HG02884 (cell line): Measurements from ENCODE around the gene ZNF653.

Experiments used
- ATAC-seq: cut with Tn5 transposase; IDR thresholded peaks from one replicate; pipeline ENCODE4 v1.9.1; 2021; ENCODE audit warnings: mild to moderate bottlenecking, moderate library complexity; ENCODE audit not compliant: unreplicated experiment

Gene ZNF653

DNA sequence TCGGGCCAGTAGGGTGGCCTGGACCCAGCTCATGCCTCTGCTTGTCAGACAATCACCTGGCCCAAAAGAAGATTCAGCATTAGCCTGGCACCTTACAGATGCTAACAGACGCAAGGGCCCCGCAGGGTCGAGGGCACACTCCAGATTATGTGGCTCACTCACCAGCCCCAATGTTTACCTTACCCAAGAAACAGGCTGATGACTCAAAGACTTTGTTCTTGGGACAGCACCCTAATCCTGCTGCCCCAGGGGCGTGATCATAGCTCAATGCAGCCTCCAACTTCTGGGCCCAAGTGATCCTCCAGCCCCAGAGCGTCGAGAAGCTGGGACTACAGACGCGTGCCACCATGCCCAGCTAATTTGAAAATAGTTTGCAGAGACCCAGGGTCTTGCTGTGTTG is 13.5 kb upstream of the ZNF653 start:
- ATAC-seq, result no peak

DNA sequence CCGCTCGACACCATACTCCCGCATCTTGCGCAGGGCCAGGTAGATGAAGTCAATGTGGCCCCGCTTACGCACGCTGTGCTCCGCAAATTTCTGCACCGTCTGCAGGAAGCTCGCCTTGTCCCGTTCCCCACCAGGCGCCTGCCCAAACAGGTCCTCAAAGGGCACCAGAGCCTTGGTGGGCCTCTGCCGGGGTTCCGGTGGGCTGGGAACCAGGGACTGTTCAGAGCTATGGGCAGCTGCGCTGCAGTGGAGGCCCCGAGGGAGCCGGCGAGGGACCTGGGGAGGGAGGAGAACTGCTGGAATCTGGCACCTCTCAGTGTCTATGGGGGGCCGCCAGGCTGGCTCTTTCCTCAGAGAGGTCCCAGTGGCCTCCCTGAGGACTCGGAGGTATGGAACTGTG is 8.3 kb upstream of the ZNF653 start:
- no peak for ATAC-seq

- ATAC-seq, result no peak
Measured at GRCh38 chr19:11510444-11510843, 4.8 kb upstream of the ZNF653 start.

- no peak for ATAC-seq
Measured at GRCh38 chr19:11507370-11508078, 1.9 kb upstream of the ZNF653 start.

GRCh38 chr19:11506967-11507366 is 1.3 kb upstream of the ZNF653 start:
- ATAC-seq, result no peak

GRCh38 chr19:11506101-11506555 is 489 bp upstream of the ZNF653 start:
- ATAC-seq, result peak; percentile 23

- peak; percentile 77 for ATAC-seq
Measured at GRCh38 chr19:11505032-11505503, 571 bp downstream of the ZNF653 start.

GRCh38 chr19:11504502-11505031 is 1.1 kb downstream of the ZNF653 start:
- ATAC-seq, result no peak

GRCh38 chr19:11499890-11500420 is 5.7 kb downstream of the ZNF653 start:
- no peak for ATAC-seq

DNA sequence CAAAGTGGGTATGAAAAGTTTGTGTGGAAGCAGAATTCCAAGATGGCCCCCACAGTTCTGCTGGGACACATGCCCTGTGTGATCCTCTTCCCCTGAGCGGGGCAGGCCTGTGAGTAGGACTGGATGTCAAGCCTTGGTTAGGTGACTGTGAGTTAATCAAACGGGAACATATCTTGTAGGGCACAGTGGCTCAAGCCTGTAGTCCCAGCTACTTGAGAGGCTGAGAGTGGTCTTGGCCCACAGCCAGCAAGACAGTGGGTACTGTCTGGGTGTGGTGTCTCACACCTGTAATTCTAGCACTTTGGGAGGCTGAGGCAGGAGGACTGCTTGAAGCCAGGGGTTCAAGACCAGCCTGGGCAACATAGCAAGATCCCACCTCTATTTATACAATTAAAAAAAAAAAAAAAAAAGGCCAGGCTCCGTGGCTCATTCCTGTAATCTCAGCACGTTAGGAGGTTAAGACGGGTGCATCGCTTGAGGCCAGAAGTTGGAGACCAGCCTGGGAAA is 6.4 kb downstream of the ZNF653 start:
- ATAC-seq, result no peak

DNA sequence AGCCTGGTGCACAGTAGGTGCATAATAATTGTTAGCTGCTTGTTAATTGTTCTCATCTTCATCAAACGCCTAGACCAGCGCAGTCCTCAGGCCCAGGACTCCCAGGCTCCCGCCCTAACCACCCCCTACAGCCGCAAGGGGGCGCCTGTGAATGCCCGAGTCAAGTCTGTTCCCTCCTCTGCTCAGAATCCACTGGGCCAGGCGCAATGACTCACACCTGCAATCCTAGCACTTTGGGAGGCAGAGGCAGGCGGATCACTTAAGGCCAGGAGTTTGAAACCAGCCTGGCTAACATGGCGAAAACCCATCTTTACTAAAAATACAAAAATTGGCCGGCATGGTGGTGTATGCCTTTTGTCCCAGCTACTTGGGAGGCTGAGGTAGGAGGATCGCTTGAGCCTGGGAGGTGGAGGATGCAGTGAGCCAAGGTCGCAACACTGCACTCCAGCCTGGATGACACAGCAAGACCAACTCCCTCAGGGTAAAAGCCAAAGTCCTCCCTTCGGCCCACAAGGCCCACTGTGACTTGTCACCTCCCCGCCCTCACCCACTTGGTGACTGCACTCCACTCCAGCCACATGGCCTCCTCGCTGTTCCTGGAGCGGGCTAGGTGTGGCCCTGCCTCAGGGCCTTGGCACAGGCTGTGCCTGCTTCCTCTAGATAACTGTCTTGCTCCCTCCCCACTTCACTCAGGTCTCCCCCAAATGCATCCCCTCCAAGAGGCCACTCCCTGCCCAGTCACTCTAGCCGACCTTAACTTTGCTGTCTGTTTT is 9.1 kb downstream of the ZNF653 start:
- no peak for ATAC-seq

DNA sequence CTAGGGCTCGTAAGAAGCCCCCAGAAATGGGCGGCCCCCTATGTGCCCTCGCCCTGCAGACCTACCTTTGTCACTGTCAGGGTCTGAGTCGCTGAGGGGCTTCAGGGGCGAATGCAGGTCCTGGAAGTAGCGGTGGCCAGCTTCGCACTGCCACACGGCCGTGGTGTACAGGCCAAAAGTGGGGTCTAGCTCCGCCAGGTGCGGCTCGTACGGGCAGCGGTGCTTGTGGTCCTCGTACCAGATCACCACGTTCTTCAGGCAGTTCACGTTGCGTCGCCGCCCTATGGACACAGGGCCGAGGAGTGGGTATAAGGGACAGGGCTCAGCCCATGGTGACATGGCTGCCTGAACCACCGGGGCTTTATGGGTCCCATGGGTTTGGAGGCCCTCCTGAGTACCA is 9.8 kb downstream of the ZNF653 start:
- ATAC-seq, result no peak

GRCh38 chr19:11495481-11495880 is 10.2 kb downstream of the ZNF653 start:
- ATAC-seq, result no peak

- no peak for ATAC-seq
Measured at GRCh38 chr19:11494634-11495285, 10.9 kb downstream of the ZNF653 start.

- ATAC-seq, result no peak
Measured at GRCh38 chr19:11489378-11489777, 16.3 kb downstream of the ZNF653 start.

DNA sequence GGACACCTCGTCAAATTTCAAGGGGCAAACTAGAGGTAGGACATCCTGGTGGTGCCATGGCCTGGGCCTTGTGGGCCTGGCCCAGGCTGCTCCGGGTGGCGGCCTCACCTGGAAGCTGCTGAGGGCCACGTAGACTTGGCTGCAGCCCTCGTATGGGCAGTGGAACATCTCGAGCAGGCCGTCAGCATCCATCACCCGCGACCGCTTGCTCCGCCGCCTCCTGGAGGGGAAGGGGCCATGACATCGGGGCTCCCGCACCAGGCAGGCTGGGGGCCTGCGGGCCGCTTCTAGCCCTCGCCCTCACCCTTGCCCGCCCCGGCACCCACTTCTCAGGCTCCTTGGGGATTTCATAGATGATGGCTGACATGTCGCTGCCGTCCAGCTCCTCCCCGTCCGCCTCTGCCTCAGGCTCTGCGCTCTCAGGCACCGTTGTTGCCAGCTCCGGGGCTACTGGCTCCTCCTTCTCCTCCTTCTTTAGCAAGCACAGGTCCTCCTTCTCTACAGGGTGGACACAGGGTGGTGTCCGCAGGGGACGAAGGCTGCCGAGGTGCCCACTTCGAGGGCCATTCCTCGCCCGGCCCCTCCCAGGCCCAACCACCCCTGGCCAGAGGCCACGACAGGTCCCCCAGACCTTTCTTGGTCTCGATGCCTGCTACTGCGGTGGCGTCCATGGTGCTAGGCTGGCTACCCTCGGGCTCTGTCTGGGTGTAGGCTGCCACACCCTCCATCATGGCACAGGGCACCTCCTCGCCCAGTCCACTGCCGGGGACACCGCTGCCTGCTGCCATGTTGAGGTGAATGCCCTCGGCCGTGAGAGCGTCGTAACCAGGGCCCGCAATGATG is 18.8 kb downstream of the ZNF653 start:
- ATAC-seq, result no peak

DNA sequence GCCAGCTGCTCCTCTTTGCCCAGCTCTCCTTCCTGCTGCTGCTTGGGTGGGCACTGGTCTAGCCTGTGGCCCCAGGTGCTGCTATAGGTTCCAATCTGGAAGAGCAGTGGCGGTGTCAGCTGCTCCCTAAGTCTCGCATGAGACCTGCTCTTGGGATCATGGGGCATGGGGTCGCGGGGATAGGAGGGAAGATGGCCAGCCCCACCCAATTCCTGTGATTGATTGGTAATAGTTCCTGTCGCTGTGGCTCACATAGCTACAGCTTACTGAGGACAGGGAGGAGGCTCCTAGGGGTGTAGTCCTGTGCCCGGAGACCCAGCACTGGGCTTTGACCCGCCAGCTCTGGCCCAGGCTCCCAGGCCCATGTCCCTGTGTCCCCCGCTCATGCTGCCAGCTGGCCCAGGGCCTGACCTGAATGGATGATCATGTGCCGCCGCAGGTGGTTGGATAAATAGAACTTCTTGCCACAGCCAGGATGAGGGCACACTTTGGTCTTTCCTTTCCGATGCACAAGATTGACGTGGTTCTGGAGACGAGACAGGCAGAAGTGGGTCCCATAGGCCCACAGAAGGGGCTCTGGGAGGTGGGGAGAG is 20.3 kb downstream of the ZNF653 start:
- no peak for ATAC-seq

DNA sequence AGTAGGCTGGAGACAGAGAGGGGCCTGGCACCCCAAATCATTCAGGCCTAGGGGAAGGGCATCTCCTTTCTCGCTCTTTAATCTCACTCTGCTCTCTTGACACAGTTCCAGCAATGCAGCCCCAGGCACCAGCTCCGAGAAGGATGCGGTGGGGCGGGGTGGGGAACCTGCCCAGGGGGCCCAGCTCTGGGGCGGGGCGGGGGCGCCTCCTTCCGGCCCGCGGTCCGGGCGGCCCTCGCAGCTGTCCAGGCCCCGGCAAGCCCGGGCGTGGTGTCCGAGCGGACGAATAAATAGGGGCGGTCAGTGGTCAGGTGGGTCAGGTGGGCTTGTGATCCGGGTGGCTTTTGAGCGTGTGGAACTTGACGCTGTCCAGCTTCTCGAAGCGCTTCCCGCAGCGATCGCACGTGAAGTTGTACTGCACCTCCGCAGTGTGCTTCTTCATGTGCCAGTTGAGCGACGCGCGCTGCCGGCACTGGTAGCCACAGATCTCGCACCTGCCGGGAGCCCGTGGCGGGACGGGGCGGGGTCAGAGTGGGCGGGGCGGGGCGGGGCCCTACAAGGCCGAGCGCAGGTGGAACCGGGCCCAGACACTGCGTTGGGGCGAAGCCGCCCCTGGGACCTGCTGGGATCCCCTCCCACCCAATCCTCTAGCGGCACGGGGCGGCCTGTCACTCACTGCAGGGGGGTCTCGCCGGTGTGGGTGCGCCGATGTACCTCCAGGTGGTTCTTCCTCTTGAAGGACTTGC is 22.1 kb downstream of the ZNF653 start:
- no peak for ATAC-seq
